BLaER1 (cell line): ENCODE data around the gene ACR.
A peak's percentile ranks its signal among the peaks of the same experiment; 100 is the strongest.
"Not testable (repeated sequence)": the region's sequence is repeated elsewhere in the genome, so short reads cannot be mapped to it uniquely, and the experiment has no call there.

Experiments
- H3K27ac ChIP-seq: shearing (Covaris generic); formaldehyde crosslinking; 2 replicates; pipeline ENCODE4 v1.8.1; 2022
- H3K27me3 ChIP-seq: shearing (Covaris generic); formaldehyde crosslinking; 2 replicates; pipeline ENCODE4 v1.8.1; 2022
- H3K36me3 ChIP-seq: shearing (Covaris generic); formaldehyde crosslinking; 2 replicates; pipeline ENCODE4 v1.8.1; 2022
- H3K4me1 ChIP-seq: shearing (Covaris generic); formaldehyde crosslinking; 2 replicates; pipeline ENCODE4 v1.8.1; 2022
- H3K4me2 ChIP-seq: shearing (Covaris generic); formaldehyde crosslinking; 2 replicates; pipeline ENCODE4 v1.8.1; 2022
- H3K4me3 ChIP-seq: shearing (Covaris generic); formaldehyde crosslinking; 2 replicates; pipeline ENCODE4 v1.8.1; 2022
- H3K9ac ChIP-seq: shearing (Covaris generic); formaldehyde crosslinking; 2 replicates; pipeline ENCODE4 v1.8.1; 2022
- H3K9me3 ChIP-seq: shearing (Covaris generic); formaldehyde crosslinking; 2 replicates; pipeline ENCODE4 v1.8.1; 2022
- H4K20me1 ChIP-seq: shearing (Covaris generic); formaldehyde crosslinking; 2 replicates; pipeline ENCODE4 v1.8.1; 2022
- Cebpa-rat ChIP-seq: shearing (Covaris generic); IDR thresholded peaks from 2 replicates; pipeline ENCODE4 v1.8.1; 2022

Gene ACR

GRCh38 chr22:50731811-50732624 lies 6.0 kb upstream of the ACR start:
- Histone ChIP-seq H3K4me1 (peaks cover 22% of the 10 kb centered on the region), H3K4me2 (no peak overlapping the region), H3K4me3 (no peak overlapping the region), H3K27ac (no peak overlapping the region), H3K27me3 (no peaks in the 10 kb centered on the region), H4K20me1 (peaks cover 59% of the 10 kb centered on the region), H3K9ac (no peak overlapping the region), H3K9me3 (no peaks in the 10 kb centered on the region), H3K36me3 (peaks cover 41% of the 10 kb centered on the region)
- no peak for TF ChIP-seq Cebpa-rat

- Histone ChIP-seq H3K4me1 (peaks cover 19% of the 10 kb centered on the region), H4K20me1 (peaks cover 52% of the 10 kb centered on the region), H3K4me3 (no peak overlapping the region), H3K4me2 (no peak overlapping the region), H3K36me3 (peaks cover 36% of the 10 kb centered on the region), H3K9me3 (no peaks in the 10 kb centered on the region), H3K27ac (no peak overlapping the region), H3K27me3 (no peaks in the 10 kb centered on the region), H3K9ac (no peak overlapping the region)
- TF ChIP-seq Cebpa-rat, result no peak
Measured at GRCh38 chr22:50732681-50733080, 5.3 kb upstream of the ACR start.

GRCh38 chr22:50733521-50734342 lies 4.3 kb upstream of the ACR start:
- peaks cover 43% of the 10 kb centered on the region for H4K20me1 ChIP-seq
- peaks cover 13% of the 10 kb centered on the region for H3K4me1 ChIP-seq
- H3K27me3 ChIP-seq, result no peaks in the 10 kb centered on the region
- H3K27ac ChIP-seq, result no peak overlapping the region
- TF ChIP-seq Cebpa-rat, result no peak
- H3K9me3 ChIP-seq, result no peaks in the 10 kb centered on the region
- no peak overlapping the region for H3K4me2 ChIP-seq
- H3K36me3 ChIP-seq, result peaks cover 26% of the 10 kb centered on the region
- H3K9ac ChIP-seq, result no peak overlapping the region
- H3K4me3 ChIP-seq, result no peak overlapping the region

- Histone ChIP-seq H3K27me3 (no peaks in the 10 kb centered on the region), H3K4me3 (no peak overlapping the region), H3K27ac (no peak overlapping the region), H3K9ac (no peak overlapping the region), H3K4me2 (no peak overlapping the region), H3K36me3 (peaks cover 23% of the 10 kb centered on the region), H3K4me1 (peaks cover 15% of the 10 kb centered on the region), H4K20me1 (peaks cover 45% of the 10 kb centered on the region), H3K9me3 (no peaks in the 10 kb centered on the region)
- no peak for TF ChIP-seq Cebpa-rat
Measured at GRCh38 chr22:50734343-50734771, 3.6 kb upstream of the ACR start.

- Histone ChIP-seq H3K27me3 (no peaks in the 10 kb centered on the region), H3K36me3 (peaks cover 15% of the 10 kb centered on the region; the same call in 1 of the 2 replicates)
- TF ChIP-seq Cebpa-rat, result no peak
Measured at GRCh38 chr22:50734986-50735738, 2.8 kb upstream of the ACR start.

GRCh38 chr22:50735739-50736030 lies 2.3 kb upstream of the ACR start:
- Histone ChIP-seq H3K4me2 (no peak overlapping the region), H4K20me1 (peaks cover 42% of the 10 kb centered on the region), H3K9ac (no peak overlapping the region), H3K36me3 (peaks cover 10% of the 10 kb centered on the region; the same call in 1 of the 2 replicates), H3K4me3 (no peak overlapping the region), H3K9me3 (no peaks in the 10 kb centered on the region), H3K4me1 (peaks cover 24% of the 10 kb centered on the region), H3K27ac (no peak overlapping the region), H3K27me3 (no peaks in the 10 kb centered on the region)
- TF ChIP-seq Cebpa-rat, result no peak

More at GRCh38 chr22:50734986-50735738, 2.8 kb upstream of the ACR start:
- Histone ChIP-seq H3K27ac (no peak overlapping the region), H3K9me3 (no peaks in the 10 kb centered on the region), H3K4me3 (no peak overlapping the region), H3K4me2 (no peak overlapping the region), H4K20me1 (peaks cover 44% of the 10 kb centered on the region), H3K9ac (no peak overlapping the region), H3K4me1 (peaks cover 19% of the 10 kb centered on the region)

GRCh38 chr22:50738649-50739227 lies 734 bp downstream of the ACR start:
- peaks cover 24% of the 10 kb centered on the region for H3K4me1 ChIP-seq
- no peak overlapping the region for H3K27ac ChIP-seq
- no peak overlapping the region for H3K4me3 ChIP-seq
- H3K9ac ChIP-seq, result no peak overlapping the region; the same call in 1 of the 2 replicates
- H3K9me3 ChIP-seq, result no peaks in the 10 kb centered on the region
- H3K4me2 ChIP-seq, result peak overlapping the region; percentile 81
- TF ChIP-seq Cebpa-rat, result no peak
- peaks cover 26% of the 10 kb centered on the region for H4K20me1 ChIP-seq
- H3K36me3 ChIP-seq, result no peaks in the 10 kb centered on the region
- no peaks in the 10 kb centered on the region for H3K27me3 ChIP-seq

GRCh38 chr22:50739279-50739691 lies 1.3 kb downstream of the ACR start:
- H3K27ac ChIP-seq, result no peak overlapping the region
- H3K36me3 ChIP-seq, result no peaks in the 10 kb centered on the region
- H3K4me3 ChIP-seq, result no peak overlapping the region
- H3K4me2 ChIP-seq, result peak overlapping the region; percentile 81
- H4K20me1 ChIP-seq, result peaks cover 20% of the 10 kb centered on the region
- peaks cover 24% of the 10 kb centered on the region for H3K4me1 ChIP-seq
- no peaks in the 10 kb centered on the region for H3K9me3 ChIP-seq
- H3K27me3 ChIP-seq, result no peaks in the 10 kb centered on the region
- no peak for TF ChIP-seq Cebpa-rat
- H3K9ac ChIP-seq, result no peak overlapping the region; the same call in 1 of the 2 replicates

- H3K27me3 ChIP-seq, result no peaks in the 10 kb centered on the region
- H3K4me1 ChIP-seq, result peaks cover 24% of the 10 kb centered on the region
- H3K27ac ChIP-seq, result no peak overlapping the region
- peak overlapping the region; percentile 81 for H3K4me2 ChIP-seq
- no peak overlapping the region for H3K4me3 ChIP-seq
- no peak for TF ChIP-seq Cebpa-rat
- H3K9ac ChIP-seq, result no peak overlapping the region
- no peaks in the 10 kb centered on the region for H3K9me3 ChIP-seq
- peaks cover 15% of the 10 kb centered on the region; the same call in 1 of the 2 replicates for H4K20me1 ChIP-seq
- no peaks in the 10 kb centered on the region for H3K36me3 ChIP-seq
Measured at GRCh38 chr22:50739894-50740293, 1.9 kb downstream of the ACR start.

- H3K9me3 ChIP-seq, H3K4me3 ChIP-seq, H3K36me3 ChIP-seq, H3K27ac ChIP-seq, H3K27me3 ChIP-seq, H3K9ac ChIP-seq: not testable (repeated sequence)
- Histone ChIP-seq H3K4me2 (peak overlapping the region; percentile 81), H4K20me1 (peaks cover 15% of the 10 kb centered on the region; the same call in 1 of the 2 replicates), H3K4me1 (peaks cover 24% of the 10 kb centered on the region)
Measured at GRCh38 chr22:50740714-50741113, 2.7 kb downstream of the ACR start.

- H3K4me3 ChIP-seq, H3K36me3 ChIP-seq, H3K27me3 ChIP-seq, H3K4me2 ChIP-seq, H4K20me1 ChIP-seq, H3K9me3 ChIP-seq, H3K27ac ChIP-seq, H3K9ac ChIP-seq: not testable (repeated sequence)
- peaks cover 12% of the 10 kb centered on the region for H3K4me1 ChIP-seq
Measured at GRCh38 chr22:50744424-50744823, 6.4 kb downstream of the ACR start.

- H3K36me3 ChIP-seq, H3K4me3 ChIP-seq, H3K9ac ChIP-seq, H3K9me3 ChIP-seq, H3K27ac ChIP-seq, H4K20me1 ChIP-seq, H3K4me1 ChIP-seq, H3K27me3 ChIP-seq, H3K4me2 ChIP-seq: not testable (repeated sequence)
Measured at GRCh38 chr22:50747521-50747920, 9.5 kb downstream of the ACR start.

- not testable (repeated sequence) for H3K4me3 ChIP-seq, H3K36me3 ChIP-seq, H3K9me3 ChIP-seq, H3K9ac ChIP-seq, H3K4me1 ChIP-seq, H3K27ac ChIP-seq, H3K27me3 ChIP-seq, H4K20me1 ChIP-seq, H3K4me2 ChIP-seq
Measured at GRCh38 chr22:50748630-50749029, 10.6 kb downstream of the ACR start.
